Fibroblast of skin of right quadriceps (primary cell): ENCODE measurements around the gene TRIM54.
"Not testable (repeated sequence)": the region's sequence is repeated elsewhere in the genome, so short reads cannot be mapped to it uniquely, and the experiment has no call there.

Experiments
- DNase-seq: peaks from one replicate; pipeline ENCODE4 v3.0.0-alpha.2; 2013

The TRIM54 gene

GRCh38 chr2:27316655-27317412 is 34.6 kb downstream of the TRIM54 start:
- no peak for DNase-seq

- not testable (repeated sequence) for DNase-seq
These were observed 37.6 kb downstream of the TRIM54 start for GRCh38 chr2:27319839-27320238.

- peak; percentile 97 for DNase-seq
These were observed 38.8 kb downstream of the TRIM54 start for GRCh38 chr2:27320958-27321543.

- peak; percentile 6 for DNase-seq
These were observed 40.1 kb downstream of the TRIM54 start for GRCh38 chr2:27322301-27322765.

GRCh38 chr2:27322766-27323595 is 40.8 kb downstream of the TRIM54 start, which contains the start of gene MPV17:
Gene MPV17 (minus strand): TSS chr2:27323097. CDS start chr2:27322517, 580 bp downstream.
- DNase-seq: peak; percentile 88

- DNase-seq: no peak
These were observed 41.5 kb downstream of the TRIM54 start for GRCh38 chr2:27323596-27324285.

- DNase-seq: no peak
These were observed 42.5 kb downstream of the TRIM54 start for GRCh38 chr2:27324720-27325119.

GRCh38 chr2:27335311-27335710 is 53.1 kb downstream of the TRIM54 start:
- no peak for DNase-seq

- no peak for DNase-seq
These were observed 53.9 kb downstream of the TRIM54 start for GRCh38 chr2:27336173-27336572.

GRCh38 chr2:27347641-27348040 is 65.4 kb downstream of the TRIM54 start:
- DNase-seq: no peak

- DNase-seq: no peak
These were observed 68.0 kb downstream of the TRIM54 start for GRCh38 chr2:27350106-27350693.

GRCh38 chr2:27351802-27352598 is 69.8 kb downstream of the TRIM54 start:
- DNase-seq: no peak

- not testable (repeated sequence) for DNase-seq
These were observed 71.1 kb downstream of the TRIM54 start for GRCh38 chr2:27353386-27353761.

- peak; percentile 19 for DNase-seq
These were observed 71.8 kb downstream of the TRIM54 start for GRCh38 chr2:27353762-27354596.

GRCh38 chr2:27354597-27354927 is 72.3 kb downstream of the TRIM54 start:
- no peak for DNase-seq

- peak; percentile 34 for DNase-seq
These were observed 73.8 kb downstream of the TRIM54 start for GRCh38 chr2:27356056-27356381.

GRCh38 chr2:27356382-27357181 is 74.4 kb downstream of the TRIM54 start, which contains the start of gene GTF3C2:
Gene GTF3C2 (minus strand): TSS chr2:27356764. CDS start chr2:27343554, 13,210 bp downstream.
- DNase-seq: peak; percentile 98
